ENCODE data around the gene BPIFB6.

The BPIFB6 gene

GRCh38 chr20:33059136-33059535, 27.7 kb downstream of the BPIFB6 start:
- H3K4me1 ChIP-seq (ENCODE audit: control insufficient read depth, low read length), result no peaks in the 10 kb centered on the region
- H3K36me3 ChIP-seq (ENCODE audit: control insufficient read depth, low read length), result no peaks in the 10 kb centered on the region
- H3K27ac ChIP-seq (ENCODE audit: low read depth, low read length), result no peak overlapping the region
- H3K4me2 ChIP-seq (ENCODE audit: low read length), result no peak overlapping the region
- H3K79me2 ChIP-seq (ENCODE audit: control insufficient read depth, low read length), result no peaks in the 10 kb centered on the region
- no peaks in the 10 kb centered on the region for H3F3A ChIP-seq (ENCODE audit: control insufficient read depth, insufficient read depth)
- H3K27me3 ChIP-seq (ENCODE audit: control insufficient read depth, low read length), result 0 out of 2 replicates have a peak, but pooled peaks cover 3% of the 10 kb centered on the region
- H3K9me3 ChIP-seq (ENCODE audit: control insufficient read depth, insufficient read depth, low read length), result no peaks in the 10 kb centered on the region
- no peak for TF ChIP-seq EZH2phosphoT487 (IDR thresholded peaks at IDR 0.05; ENCODE audit: borderline replicate concordance, low read length)
- TF ChIP-seq, protein P1, sequence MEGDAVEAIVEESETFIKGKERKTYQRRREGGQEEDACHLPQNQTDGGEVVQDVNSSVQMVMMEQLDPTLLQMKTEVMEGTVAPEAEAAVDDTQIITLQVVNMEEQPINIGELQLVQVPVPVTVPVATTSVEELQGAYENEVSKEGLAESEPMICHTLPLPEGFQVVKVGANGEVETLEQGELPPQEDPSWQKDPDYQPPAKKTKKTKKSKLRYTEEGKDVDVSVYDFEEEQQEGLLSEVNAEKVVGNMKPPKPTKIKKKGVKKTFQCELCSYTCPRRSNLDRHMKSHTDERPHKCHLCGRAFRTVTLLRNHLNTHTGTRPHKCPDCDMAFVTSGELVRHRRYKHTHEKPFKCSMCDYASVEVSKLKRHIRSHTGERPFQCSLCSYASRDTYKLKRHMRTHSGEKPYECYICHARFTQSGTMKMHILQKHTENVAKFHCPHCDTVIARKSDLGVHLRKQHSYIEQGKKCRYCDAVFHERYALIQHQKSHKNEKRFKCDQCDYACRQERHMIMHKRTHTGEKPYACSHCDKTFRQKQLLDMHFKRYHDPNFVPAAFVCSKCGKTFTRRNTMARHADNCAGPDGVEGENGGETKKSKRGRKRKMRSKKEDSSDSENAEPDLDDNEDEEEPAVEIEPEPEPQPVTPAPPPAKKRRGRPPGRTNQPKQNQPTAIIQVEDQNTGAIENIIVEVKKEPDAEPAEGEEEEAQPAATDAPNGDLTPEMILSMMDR (IDR thresholded peaks at IDR 0.05; ENCODE audit: low read depth, low read length, poor library complexity, severe bottlenecking), result no peak
- no peaks in the 10 kb centered on the region for H3K9me2 ChIP-seq (replicated peaks; ENCODE audit: control insufficient read depth, low read length)
- H3K4me3 ChIP-seq (ENCODE audit: low read length), result no peak overlapping the region
- no peaks in the 10 kb centered on the region for H4K20me1 ChIP-seq (ENCODE audit: control insufficient read depth, insufficient read depth, low read depth, low read length)

GRCh38 chr20:33059741-33060390, 28.4 kb downstream of the BPIFB6 start:
- Histone ChIP-seq H3K4me3 (ENCODE audit: low read length) (no peak overlapping the region), H3K27me3 (ENCODE audit: control insufficient read depth, low read length) (0 out of 2 replicates have a peak, but pooled peaks cover 3% of the 10 kb centered on the region), H3K4me1 (ENCODE audit: control insufficient read depth, low read length) (no peaks in the 10 kb centered on the region), H3K27ac (ENCODE audit: low read depth, low read length) (no peak overlapping the region), H4K20me1 (ENCODE audit: control insufficient read depth, insufficient read depth, low read depth, low read length) (no peaks in the 10 kb centered on the region), H3K79me2 (ENCODE audit: control insufficient read depth, low read length) (no peaks in the 10 kb centered on the region), H3K36me3 (ENCODE audit: control insufficient read depth, low read length) (no peaks in the 10 kb centered on the region), H3F3A (ENCODE audit: control insufficient read depth, insufficient read depth) (no peaks in the 10 kb centered on the region), H3K9me2 (replicated peaks; ENCODE audit: control insufficient read depth, low read length) (no peaks in the 10 kb centered on the region), H3K4me2 (ENCODE audit: low read length) (no peak overlapping the region), H3K9me3 (ENCODE audit: control insufficient read depth, insufficient read depth, low read length) (no peaks in the 10 kb centered on the region)
- no peak for TF ChIP-seq EZH2phosphoT487 (IDR thresholded peaks at IDR 0.05; ENCODE audit: borderline replicate concordance, low read length)
- TF ChIP-seq, protein P1 (IDR thresholded peaks at IDR 0.05; ENCODE audit: low read depth, low read length, poor library complexity, severe bottlenecking), result no peak

GRCh38 chr20:33061658-33062028, 30.2 kb downstream of the BPIFB6 start:
- H4K20me1 ChIP-seq (ENCODE audit: control insufficient read depth, insufficient read depth, low read depth, low read length), result no peaks in the 10 kb centered on the region

More at GRCh38 chr20:33061658-33062028, 30.2 kb downstream of the BPIFB6 start:
- no peaks in the 10 kb centered on the region for H3K4me1 ChIP-seq (ENCODE audit: control insufficient read depth, low read length)
- H3K4me3 ChIP-seq (ENCODE audit: low read length), result no peak overlapping the region
- no peak overlapping the region for H3K27ac ChIP-seq (ENCODE audit: low read depth, low read length)
- no peak overlapping the region for H3K4me2 ChIP-seq (ENCODE audit: low read length)
- no peaks in the 10 kb centered on the region for H3K36me3 ChIP-seq (ENCODE audit: control insufficient read depth, low read length)
- 0 out of 2 replicates have a peak, but pooled peaks cover 3% of the 10 kb centered on the region for H3K27me3 ChIP-seq (ENCODE audit: control insufficient read depth, low read length)
- TF ChIP-seq, protein P1 (IDR thresholded peaks at IDR 0.05; ENCODE audit: low read depth, low read length, poor library complexity, severe bottlenecking), result no peak
- no peak for TF ChIP-seq EZH2phosphoT487 (IDR thresholded peaks at IDR 0.05; ENCODE audit: borderline replicate concordance, low read length)
- H3K9me2 ChIP-seq (replicated peaks; ENCODE audit: control insufficient read depth, low read length), result no peaks in the 10 kb centered on the region
- no peaks in the 10 kb centered on the region for H3K9me3 ChIP-seq (ENCODE audit: control insufficient read depth, insufficient read depth, low read length)
- no peaks in the 10 kb centered on the region for H3K79me2 ChIP-seq (ENCODE audit: control insufficient read depth, low read length)
- no peaks in the 10 kb centered on the region for H3F3A ChIP-seq (ENCODE audit: control insufficient read depth, insufficient read depth)

Measured in DOHH2 (cell line).